Measurements from ENCODE around the gene BCL2A1.
"Not testable (repeated sequence)": the region's sequence is repeated elsewhere in the genome, so short reads cannot be mapped to it uniquely, and the experiment has no call there.

BCL2A1 gene

GRCh38 chr15:79956354-79956939, 14.5 kb downstream of the BCL2A1 start:
- DNase-seq: no peak

GRCh38 chr15:79954661-79955060, 16.3 kb downstream of the BCL2A1 start:
- no peak for DNase-seq

- no peak for DNase-seq
Measured at GRCh38 chr15:79953951-79954444, 17.0 kb downstream of the BCL2A1 start.

- DNase-seq: no peak
Measured at GRCh38 chr15:79952329-79952728, 18.7 kb downstream of the BCL2A1 start.

- no peak for DNase-seq
Measured at GRCh38 chr15:79950247-79950646, 20.7 kb downstream of the BCL2A1 start.

GRCh38 chr15:79948761-79949160, 22.2 kb downstream of the BCL2A1 start:
- DNase-seq: no peak

GRCh38 chr15:79948095-79948695, 22.8 kb downstream of the BCL2A1 start:
- DNase-seq: no peak

GRCh38 chr15:79947009-79947408, 24.0 kb downstream of the BCL2A1 start:
- no peak for DNase-seq

- DNase-seq: no peak
Measured at GRCh38 chr15:79944622-79945021, 26.4 kb downstream of the BCL2A1 start.

- DNase-seq: no peak
Measured at GRCh38 chr15:79943820-79944219, 27.2 kb downstream of the BCL2A1 start.

GRCh38 chr15:79942741-79943481, 28.1 kb downstream of the BCL2A1 start:
- DNase-seq: no peak

GRCh38 chr15:79939399-79939798, 31.6 kb downstream of the BCL2A1 start:
- no peak for DNase-seq

- DNase-seq: no peak
Measured at GRCh38 chr15:79938143-79938542, 32.9 kb downstream of the BCL2A1 start.

GRCh38 chr15:79935556-79936201, 35.3 kb downstream of the BCL2A1 start:
- DNase-seq: not testable (repeated sequence)

- DNase-seq: no peak
Measured at GRCh38 chr15:79933231-79933630, 37.8 kb downstream of the BCL2A1 start.

- DNase-seq: no peak
Measured at GRCh38 chr15:79932447-79932846, 38.5 kb downstream of the BCL2A1 start.

GRCh38 chr15:79930516-79930915, 40.5 kb downstream of the BCL2A1 start:
- DNase-seq: no peak

- no peak for DNase-seq
Measured at GRCh38 chr15:79929412-79929811, 41.6 kb downstream of the BCL2A1 start.

GRCh38 chr15:79926116-79926515, 44.9 kb downstream of the BCL2A1 start:
- not testable (repeated sequence) for DNase-seq

- DNase-seq: no peak
Measured at GRCh38 chr15:79924379-79924778, 46.6 kb downstream of the BCL2A1 start.

GRCh38 chr15:79923515-79924169, 47.4 kb downstream of the BCL2A1 start:
- DNase-seq: peak; percentile 99

- DNase-seq: peak; percentile 79
Measured at GRCh38 chr15:79923079-79923514, 47.9 kb downstream of the BCL2A1 start.

- no peak for DNase-seq
Measured at GRCh38 chr15:79922512-79923078, 48.4 kb downstream of the BCL2A1 start.

All from CD4-positive, alpha-beta T cell treated with Interleukin-17A for 1 hour (primary cell).